HepG2 (cell line): ENCODE results near the gene ANK3.

ENCODE experiments used
- CTCF ChIP-seq: sonication (generic); formaldehyde crosslinking; IDR thresholded peaks from 2 replicates; pipeline ENCODE4 v1.5.0; 2020; ENCODE audit warnings: mild to moderate bottlenecking, missing genetic modification reagents, moderate library complexity
- EP300 ChIP-seq, 3 experiments: sonication (generic) in 1 of 3; formaldehyde crosslinking in 1 of 3; IDR thresholded peaks; 2 replicates each; pipeline versions ENCODE4 v1.5.1 to v1.6.1; 2011 to 2020; ENCODE audit warnings: low read depth in 2 of 3, low read length in 2 of 3, borderline replicate concordance in 1 of 3, improper control_type of control experiment in 1 of 3, mild to moderate bottlenecking in 1 of 3, missing genetic modification reagents in 1 of 3, moderate library complexity in 1 of 3
- MYC ChIP-seq: sonication (generic); formaldehyde crosslinking; IDR thresholded peaks from 2 replicates; pipeline ENCODE4 v1.9.0; 2021; ENCODE audit warnings: missing genetic modification reagents, borderline replicate concordance
- SKIL ChIP-seq: sonication (generic); formaldehyde crosslinking; IDR thresholded peaks from 2 replicates; pipeline ENCODE4 v1.8.0; 2022; ENCODE audit warnings: missing genetic modification reagents, mild to moderate bottlenecking, moderate library complexity, borderline replicate concordance
- SRF ChIP-seq: IDR thresholded peaks from 2 replicates; pipeline ENCODE4 v1.6.1; 2011; ENCODE audit warnings: mild to moderate bottlenecking, low read depth, low read length, moderate library complexity
- THAP7 ChIP-seq: sonication (generic); formaldehyde crosslinking; IDR thresholded peaks from 2 replicates; pipeline ENCODE4 v1.8.1; 2023; ENCODE audit warnings: mild to moderate bottlenecking, missing genetic modification reagents
- ZIK1 ChIP-seq: sonication (generic); formaldehyde crosslinking; IDR thresholded peaks from 2 replicates; pipeline ENCODE4 v1.5.0; 2020; ENCODE audit warnings: mild to moderate bottlenecking, low read depth, missing genetic modification reagents, borderline replicate concordance
- ZNF264 ChIP-seq: sonication (generic); formaldehyde crosslinking; IDR thresholded peaks from 2 replicates; pipeline ENCODE4 v1.4.0; 2020; ENCODE audit warnings: missing genetic modification reagents
- ZNF720 ChIP-seq: sonication (generic); formaldehyde crosslinking; IDR thresholded peaks from 2 replicates; pipeline ENCODE4 v1.4.0; 2020; ENCODE audit warnings: missing genetic modification reagents

- no peak for TF ChIP-seq SKIL
- TF ChIP-seq CTCF (CRISPR knock-in tag), result no peak
- TF ChIP-seq ZNF720 (CRISPR knock-in tag), result no peak
- TF ChIP-seq THAP7 (CRISPR knock-in tag), result no peak
- TF ChIP-seq ZIK1 (CRISPR knock-in tag), result no peak
- no peak for TF ChIP-seq ZNF264
- no peak for TF ChIP-seq SRF
- no peak for TF ChIP-seq MYC
- TF ChIP-seq EP300 (IDR thresholded peaks at IDR 0.05; ENCODE audit: low read depth in 2 of 2, low read length in 2 of 2), result no peak
- TF ChIP-seq EP300 (CRISPR knock-in tag; IDR thresholded peaks at IDR 0.05; ENCODE audit: borderline replicate concordance), result no peak
These were observed 250.8 kb downstream of the ANK3 start for GRCh38 chr10:60138842-60139241.
